Liver (tissue), 9 donors: Measurements from ENCODE around the gene NUP93. TPM values are rescaled to one million over a fixed set of nuclear protein-coding genes. Genes with fewer than 3 reads are reported as not detected.

ENCODE experiments used
- DNase-seq: peaks from one replicate; pipeline ENCODE4 v3.0.0-alpha.2; 2017; ENCODE audit warnings: low spot score
- H3K27ac ChIP-seq, 2 donors: one replicate each; pipeline ENCODE4 v1.7.0; 2013; ENCODE audit warnings: inconsistent platforms in 2 of 2, low read length in 2 of 2, control low read depth in 1 of 2, low read depth in 1 of 2, mild to moderate bottlenecking in 1 of 2
- H3K27me3 ChIP-seq, 4 donors: one replicate each; pipeline versions ENCODE4 v1.6.1 to v1.7.0; 2013; ENCODE audit warnings: low read length in 3 of 4, inconsistent platforms in 1 of 4, mild to moderate bottlenecking in 1 of 4, moderate library complexity in 1 of 4; ENCODE audit not compliant: control insufficient read depth in 4 of 4, insufficient read depth in 4 of 4
- H3K36me3 ChIP-seq, 4 donors: one replicate each; pipeline versions ENCODE4 v1.6.1 to v1.7.0; 2013; ENCODE audit warnings: low read length in 3 of 4, mild to moderate bottlenecking in 3 of 4, low read depth in 1 of 4, moderate library complexity in 1 of 4; ENCODE audit not compliant: control insufficient read depth in 4 of 4, insufficient read depth in 3 of 4
- H3K4me1 ChIP-seq, 4 donors: one replicate each; pipeline versions ENCODE4 v1.6.1 to v1.7.0; 2013; ENCODE audit warnings: low read length in 3 of 4, mild to moderate bottlenecking in 3 of 4, moderate library complexity in 1 of 4; ENCODE audit not compliant: control insufficient read depth in 4 of 4, insufficient read depth in 4 of 4
- H3K4me3 ChIP-seq, 3 donors: one replicate each; pipeline versions ENCODE4 v1.6.1 to v1.7.0; 2013; ENCODE audit warnings: low read length in 3 of 3, control low read depth in 1 of 3, low read depth in 1 of 3, mild to moderate bottlenecking in 1 of 3
- H3K9ac ChIP-seq, 2 donors: one replicate each; pipeline ENCODE4 v1.7.0; 2013; ENCODE audit warnings: low read length in 2 of 2, mild to moderate bottlenecking in 2 of 2, moderate library complexity in 2 of 2, control low read depth in 1 of 2, low read depth in 1 of 2
- H3K9me3 ChIP-seq, 4 donors: one replicate each; pipeline versions ENCODE4 v1.6.1 to v1.7.0; 2013; ENCODE audit warnings: low read length in 3 of 4; ENCODE audit not compliant: control insufficient read depth in 4 of 4
- ATF3 ChIP-seq: IDR thresholded peaks from 2 replicates; pipeline ENCODE4 v1.6.1; 2016; ENCODE audit warnings: antibody characterized with exemption
- EGR1 ChIP-seq, 2 donors: IDR thresholded peaks; 2 replicates each; pipeline ENCODE4 v1.6.1; 2016 to 2018; ENCODE audit warnings: antibody characterized with exemption in 2 of 2, low read depth in 2 of 2
- FOXA2 ChIP-seq: IDR thresholded peaks from 2 replicates; pipeline ENCODE4 v1.6.1; 2016; ENCODE audit warnings: antibody characterized with exemption
- GABPA ChIP-seq, 2 donors: IDR thresholded peaks in 1 of 2; conservative IDR thresholded peaks in 1 of 2; 2 replicates each; pipeline ENCODE4 v1.6.1; 2016; ENCODE audit warnings: antibody characterized with exemption in 2 of 2, mild to moderate bottlenecking in 1 of 2, moderate library complexity in 1 of 2
- HNF4A ChIP-seq, 2 donors: conservative IDR thresholded peaks; 2 replicates each; pipeline ENCODE4 v1.6.1; 2016; ENCODE audit warnings: antibody characterized with exemption in 2 of 2, mild to moderate bottlenecking in 2 of 2
- HNF4G ChIP-seq: IDR thresholded peaks from 2 replicates; pipeline ENCODE4 v1.6.1; 2016; ENCODE audit warnings: antibody characterized with exemption
- JUND ChIP-seq, 2 donors: IDR thresholded peaks; 2 replicates each; pipeline ENCODE4 v1.6.1; 2016; ENCODE audit warnings: antibody characterized with exemption in 2 of 2
- NR2F2 ChIP-seq: IDR thresholded peaks from 2 replicates; pipeline ENCODE4 v1.6.1; 2016; ENCODE audit warnings: antibody characterized with exemption
- RAD21 ChIP-seq, 2 donors: IDR thresholded peaks; 2 replicates each; pipeline ENCODE4 v1.6.1; 2016; ENCODE audit warnings: antibody characterized with exemption in 2 of 2, mild to moderate bottlenecking in 2 of 2
- RXRA ChIP-seq, 2 donors: IDR thresholded peaks; 2 replicates each; pipeline ENCODE4 v1.6.1; 2017 to 2018; ENCODE audit warnings: antibody characterized with exemption in 2 of 2, mild to moderate bottlenecking in 1 of 2
- SP1 ChIP-seq: IDR thresholded peaks from 2 replicates; pipeline ENCODE4 v1.6.1; 2018; ENCODE audit warnings: antibody characterized with exemption, mild to moderate bottlenecking
- TAF1 ChIP-seq: conservative IDR thresholded peaks from 2 replicates; pipeline ENCODE4 v1.6.1; 2016; ENCODE audit warnings: antibody characterized with exemption, mild to moderate bottlenecking
- YY1 ChIP-seq: IDR thresholded peaks from 2 replicates; pipeline ENCODE4 v1.6.1; 2016; ENCODE audit warnings: antibody characterized with exemption, mild to moderate bottlenecking
- WGBS: extraction: QIAGEN DNeasy Blood & Tissue Kit; methylation state at CpG from one replicate; pipeline ENCODE4 v1.1.7; 2013; 5-methylcytosine and 5-hydroxymethylcytosine counted together
- polyA plus RNA-seq, 2 donors: library from polyadenylated mRNA; stranded (reverse) in 1 of 2; unstranded in 1 of 2; fragments of 200-250 nt in 1 of 2; fragments of >200 nt in 1 of 2; fragmentation: Nextera tagmentation in 1 of 2; extraction: Ambion mirVana in 1 of 2; gene quantifications; one replicate each; pipeline versions ENCODE4 v1.2.1 to v1.2.3, GENCODE V29; 2013 to 2015
- total RNA-seq, 2 donors: library from RNA; depleted of rRNA; stranded (reverse); fragments of >200 nt; gene quantifications; one replicate each; pipeline ENCODE4 v1.2.3, GENCODE V29; 2014
- TF ChIP-seq, protein P1 (sequence below): fragments of 150-350 bp; IDR thresholded peaks from 2 replicates; pipeline ENCODE4 v1.5.1; 2017; ENCODE audit warnings: improper control_type of control experiment, low read depth, low read length; ENCODE audit not compliant: missing input control
- TF ChIP-seq, protein P2 (sequence below): IDR thresholded peaks from 2 replicates; pipeline ENCODE4 v1.6.1; 2016; ENCODE audit warnings: antibody characterized with exemption
- TF ChIP-seq, protein P3 (sequence below): IDR thresholded peaks from 2 replicates; pipeline ENCODE4 v1.6.1; 2016; ENCODE audit warnings: antibody characterized with exemption
- donor health status: healthy.
- donor health status: healthy.
- donor health status: healthy.
- donor health status: healthy.
- donor health status: healthy.

Gene NUP93
- total and polyA plus RNA-seq, 4 donors: 8.2 to 31.8 (median 9.8) TPM

DNA sequence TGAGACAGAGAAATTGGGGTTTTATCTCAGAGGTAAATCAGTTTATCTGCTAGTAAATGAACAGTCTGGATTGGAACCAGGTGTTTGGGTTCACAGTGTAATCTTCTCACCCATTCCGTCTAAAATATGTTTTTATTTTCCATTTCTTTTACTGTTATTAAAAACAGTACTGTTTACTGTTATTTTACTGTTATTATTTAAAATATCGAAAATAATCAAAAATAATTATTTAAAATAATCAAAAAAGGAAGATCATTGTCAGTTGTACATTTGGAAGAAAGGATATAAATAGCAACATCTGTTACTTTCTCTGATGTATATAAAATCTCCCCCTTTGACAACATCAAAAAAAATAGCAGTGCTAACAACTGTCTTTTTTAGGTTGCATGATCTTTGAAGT is 11.5 kb downstream of the NUP93 start:
- H3K9me3 ChIP-seq: no peaks in the 10 kb centered on the region
- 65% methylated on average over 2 of the region's 2 CpGs for WGBS
- no peaks in the 10 kb centered on the region for H3K36me3 ChIP-seq
- no peak overlapping the region for H3K4me3 ChIP-seq
- TF ChIP-seq, protein P1, sequence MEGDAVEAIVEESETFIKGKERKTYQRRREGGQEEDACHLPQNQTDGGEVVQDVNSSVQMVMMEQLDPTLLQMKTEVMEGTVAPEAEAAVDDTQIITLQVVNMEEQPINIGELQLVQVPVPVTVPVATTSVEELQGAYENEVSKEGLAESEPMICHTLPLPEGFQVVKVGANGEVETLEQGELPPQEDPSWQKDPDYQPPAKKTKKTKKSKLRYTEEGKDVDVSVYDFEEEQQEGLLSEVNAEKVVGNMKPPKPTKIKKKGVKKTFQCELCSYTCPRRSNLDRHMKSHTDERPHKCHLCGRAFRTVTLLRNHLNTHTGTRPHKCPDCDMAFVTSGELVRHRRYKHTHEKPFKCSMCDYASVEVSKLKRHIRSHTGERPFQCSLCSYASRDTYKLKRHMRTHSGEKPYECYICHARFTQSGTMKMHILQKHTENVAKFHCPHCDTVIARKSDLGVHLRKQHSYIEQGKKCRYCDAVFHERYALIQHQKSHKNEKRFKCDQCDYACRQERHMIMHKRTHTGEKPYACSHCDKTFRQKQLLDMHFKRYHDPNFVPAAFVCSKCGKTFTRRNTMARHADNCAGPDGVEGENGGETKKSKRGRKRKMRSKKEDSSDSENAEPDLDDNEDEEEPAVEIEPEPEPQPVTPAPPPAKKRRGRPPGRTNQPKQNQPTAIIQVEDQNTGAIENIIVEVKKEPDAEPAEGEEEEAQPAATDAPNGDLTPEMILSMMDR: no peak
- no peak for TF ChIP-seq NR2F2
- TF ChIP-seq, protein P2, sequence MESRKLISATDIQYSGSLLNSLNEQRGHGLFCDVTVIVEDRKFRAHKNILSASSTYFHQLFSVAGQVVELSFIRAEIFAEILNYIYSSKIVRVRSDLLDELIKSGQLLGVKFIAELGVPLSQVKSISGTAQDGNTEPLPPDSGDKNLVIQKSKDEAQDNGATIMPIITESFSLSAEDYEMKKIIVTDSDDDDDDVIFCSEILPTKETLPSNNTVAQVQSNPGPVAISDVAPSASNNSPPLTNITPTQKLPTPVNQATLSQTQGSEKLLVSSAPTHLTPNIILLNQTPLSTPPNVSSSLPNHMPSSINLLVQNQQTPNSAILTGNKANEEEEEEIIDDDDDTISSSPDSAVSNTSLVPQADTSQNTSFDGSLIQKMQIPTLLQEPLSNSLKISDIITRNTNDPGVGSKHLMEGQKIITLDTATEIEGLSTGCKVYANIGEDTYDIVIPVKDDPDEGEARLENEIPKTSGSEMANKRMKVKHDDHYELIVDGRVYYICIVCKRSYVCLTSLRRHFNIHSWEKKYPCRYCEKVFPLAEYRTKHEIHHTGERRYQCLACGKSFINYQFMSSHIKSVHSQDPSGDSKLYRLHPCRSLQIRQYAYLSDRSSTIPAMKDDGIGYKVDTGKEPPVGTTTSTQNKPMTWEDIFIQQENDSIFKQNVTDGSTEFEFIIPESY: no peak
- TF ChIP-seq, protein P3, sequence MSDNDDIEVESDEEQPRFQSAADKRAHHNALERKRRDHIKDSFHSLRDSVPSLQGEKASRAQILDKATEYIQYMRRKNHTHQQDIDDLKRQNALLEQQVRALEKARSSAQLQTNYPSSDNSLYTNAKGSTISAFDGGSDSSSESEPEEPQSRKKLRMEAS: no peak
- TF ChIP-seq YY1: no peak
- no peak for TF ChIP-seq SP1
- TF ChIP-seq TAF1: no peak
- no peak for TF ChIP-seq FOXA2
- TF ChIP-seq HNF4G: no peak
- TF ChIP-seq ATF3: no peak
- TF ChIP-seq GABPA (IDR thresholded peaks at IDR 0.05 in 1 of 2, conservative IDR thresholded peaks at IDR 0.05 in 1 of 2): no peak
- TF ChIP-seq JUND (IDR thresholded peaks at IDR 0.05): no peak
- no peak for TF ChIP-seq HNF4A (conservative IDR thresholded peaks at IDR 0.05)
- no peak for TF ChIP-seq RXRA (IDR thresholded peaks at IDR 0.05)
- TF ChIP-seq RAD21 (IDR thresholded peaks at IDR 0.05): no peak
- no peak for TF ChIP-seq EGR1 (IDR thresholded peaks at IDR 0.05; ENCODE audit: low read depth in 2 of 2)
- no peak overlapping the region for H3K9ac ChIP-seq
- H3K27me3 ChIP-seq: no peaks in the 10 kb centered on the region
- DNase-seq: no peak
- H3K27ac ChIP-seq: no peak overlapping the region
- no peaks in the 10 kb centered on the region for H3K4me1 ChIP-seq

DNA sequence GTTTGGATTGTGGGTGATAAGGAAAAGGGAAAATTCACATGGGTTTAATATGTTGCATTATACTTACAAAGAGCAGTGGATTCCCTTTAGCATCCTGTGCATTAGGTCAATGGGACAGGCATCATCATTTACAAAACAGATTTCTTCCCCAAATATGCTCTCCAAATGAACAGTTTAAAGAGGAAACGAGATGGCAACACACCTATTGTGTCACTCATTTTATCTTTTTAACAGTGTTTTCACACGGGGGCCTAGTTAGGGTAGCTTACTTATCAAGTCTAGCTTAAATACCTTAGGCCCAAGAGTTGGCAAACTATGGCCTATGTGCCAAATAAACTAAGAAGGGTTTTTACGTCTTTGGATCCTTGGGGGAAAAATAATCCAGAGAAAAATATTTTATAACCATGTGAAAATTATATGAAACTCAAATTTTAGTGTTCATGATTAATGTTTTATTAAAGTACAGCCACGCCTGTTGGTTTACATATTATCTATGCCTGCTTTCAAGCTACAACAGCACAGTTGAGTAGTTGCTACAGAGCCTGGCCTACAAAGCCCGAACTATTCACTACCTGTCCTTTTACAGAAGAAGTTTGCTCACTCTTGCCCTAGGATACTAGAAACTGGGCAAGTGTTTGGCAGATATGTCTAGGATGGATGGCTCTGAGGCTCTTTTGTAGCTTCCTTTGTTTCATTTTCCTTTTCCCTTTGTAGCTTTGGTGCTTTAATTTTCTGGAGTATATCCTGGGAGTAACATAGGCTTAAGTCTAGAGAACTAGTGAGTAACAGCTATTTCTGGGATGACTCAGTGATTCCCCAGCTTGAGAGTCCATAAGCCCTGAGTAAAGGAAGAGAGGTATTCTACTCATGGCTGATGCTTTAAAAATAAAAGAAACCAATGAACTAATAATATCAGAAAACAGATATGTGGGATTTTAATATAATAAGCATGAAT is 12.4 kb downstream of the NUP93 start:
- no peak overlapping the region for H3K9ac ChIP-seq

More for the DNA sequence above, 12.4 kb downstream of the NUP93 start:
- no peaks in the 10 kb centered on the region for H3K36me3 ChIP-seq
- WGBS: 78% methylated on average over 5 of the region's 5 CpGs
- H3K27me3 ChIP-seq: no peaks in the 10 kb centered on the region
- TF ChIP-seq HNF4G: no peak
- no peak for TF ChIP-seq ATF3
- TF ChIP-seq NR2F2: no peak
- TF ChIP-seq, protein P2: no peak
- no peak for TF ChIP-seq RXRA (IDR thresholded peaks at IDR 0.05)
- TF ChIP-seq RAD21 (IDR thresholded peaks at IDR 0.05): no peak
- no peak for TF ChIP-seq FOXA2
- H3K9me3 ChIP-seq: no peaks in the 10 kb centered on the region
- DNase-seq: no peak
- no peak overlapping the region for H3K27ac ChIP-seq
- H3K4me1 ChIP-seq: peaks cover 0 to 2% (median 0%) of the 10 kb centered on the region in 4 donors
- H3K4me3 ChIP-seq: no peak overlapping the region
